ENCODE measurements around the gene RCOR2.

DNA sequence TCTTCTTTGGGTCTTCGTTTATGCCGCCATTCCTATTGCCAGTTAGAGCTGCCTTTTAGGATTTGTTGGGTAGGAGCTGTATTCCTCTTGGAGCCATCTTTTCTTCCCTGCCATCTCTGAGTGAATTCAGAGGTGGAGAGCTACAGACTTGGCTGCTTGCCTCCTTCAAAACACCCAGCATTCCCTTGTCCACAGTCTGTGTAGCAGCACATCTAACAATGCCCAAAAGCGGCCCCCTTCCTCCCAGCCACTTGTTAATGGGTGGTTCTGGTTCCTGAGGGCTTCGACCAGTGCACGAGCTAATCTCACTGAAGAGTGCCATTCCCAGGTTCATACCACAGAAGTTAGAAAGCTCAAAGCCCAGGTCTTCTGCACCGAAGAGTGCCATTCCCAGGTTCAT, 40.3 kb downstream of the RCOR2 start:
- TF ChIP-seq, protein P1, sequence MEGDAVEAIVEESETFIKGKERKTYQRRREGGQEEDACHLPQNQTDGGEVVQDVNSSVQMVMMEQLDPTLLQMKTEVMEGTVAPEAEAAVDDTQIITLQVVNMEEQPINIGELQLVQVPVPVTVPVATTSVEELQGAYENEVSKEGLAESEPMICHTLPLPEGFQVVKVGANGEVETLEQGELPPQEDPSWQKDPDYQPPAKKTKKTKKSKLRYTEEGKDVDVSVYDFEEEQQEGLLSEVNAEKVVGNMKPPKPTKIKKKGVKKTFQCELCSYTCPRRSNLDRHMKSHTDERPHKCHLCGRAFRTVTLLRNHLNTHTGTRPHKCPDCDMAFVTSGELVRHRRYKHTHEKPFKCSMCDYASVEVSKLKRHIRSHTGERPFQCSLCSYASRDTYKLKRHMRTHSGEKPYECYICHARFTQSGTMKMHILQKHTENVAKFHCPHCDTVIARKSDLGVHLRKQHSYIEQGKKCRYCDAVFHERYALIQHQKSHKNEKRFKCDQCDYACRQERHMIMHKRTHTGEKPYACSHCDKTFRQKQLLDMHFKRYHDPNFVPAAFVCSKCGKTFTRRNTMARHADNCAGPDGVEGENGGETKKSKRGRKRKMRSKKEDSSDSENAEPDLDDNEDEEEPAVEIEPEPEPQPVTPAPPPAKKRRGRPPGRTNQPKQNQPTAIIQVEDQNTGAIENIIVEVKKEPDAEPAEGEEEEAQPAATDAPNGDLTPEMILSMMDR (IDR thresholded peaks at IDR 0.05 in 8 of 11, conservative IDR thresholded peaks at IDR 0.05 in 3 of 11): no peak
- no peak for TF ChIP-seq POLR2A (IDR thresholded peaks at IDR 0.05)
